Vagina (tissue), 2 donors: ENCODE data around the gene PLEKHG7.

ENCODE experiments used
- POLR2AphosphoS5 ChIP-seq, 2 donors: sonication (generic); formaldehyde crosslinking; IDR thresholded peaks; one replicate each; pipeline ENCODE4 v1.9.0; 2017; ENCODE audit warnings: antibody characterized with exemption in 2 of 2, mild to moderate bottlenecking in 2 of 2, low read depth in 1 of 2; ENCODE audit not compliant: insufficient read depth in 1 of 2
- TF ChIP-seq, protein P1 (sequence below), 3 experiments: fragments of 450-650 bp in 2 of 3; fragments of 200-600 bp in 1 of 3; sonication (generic) in 1 of 3; IDR thresholded peaks; one replicate each; pipeline ENCODE4 v1.5.1; 2017 to 2019; ENCODE audit warnings: antibody characterized with exemption in 3 of 3, mild to moderate bottlenecking in 2 of 3, moderate library complexity in 2 of 3

- TF ChIP-seq, protein P1, sequence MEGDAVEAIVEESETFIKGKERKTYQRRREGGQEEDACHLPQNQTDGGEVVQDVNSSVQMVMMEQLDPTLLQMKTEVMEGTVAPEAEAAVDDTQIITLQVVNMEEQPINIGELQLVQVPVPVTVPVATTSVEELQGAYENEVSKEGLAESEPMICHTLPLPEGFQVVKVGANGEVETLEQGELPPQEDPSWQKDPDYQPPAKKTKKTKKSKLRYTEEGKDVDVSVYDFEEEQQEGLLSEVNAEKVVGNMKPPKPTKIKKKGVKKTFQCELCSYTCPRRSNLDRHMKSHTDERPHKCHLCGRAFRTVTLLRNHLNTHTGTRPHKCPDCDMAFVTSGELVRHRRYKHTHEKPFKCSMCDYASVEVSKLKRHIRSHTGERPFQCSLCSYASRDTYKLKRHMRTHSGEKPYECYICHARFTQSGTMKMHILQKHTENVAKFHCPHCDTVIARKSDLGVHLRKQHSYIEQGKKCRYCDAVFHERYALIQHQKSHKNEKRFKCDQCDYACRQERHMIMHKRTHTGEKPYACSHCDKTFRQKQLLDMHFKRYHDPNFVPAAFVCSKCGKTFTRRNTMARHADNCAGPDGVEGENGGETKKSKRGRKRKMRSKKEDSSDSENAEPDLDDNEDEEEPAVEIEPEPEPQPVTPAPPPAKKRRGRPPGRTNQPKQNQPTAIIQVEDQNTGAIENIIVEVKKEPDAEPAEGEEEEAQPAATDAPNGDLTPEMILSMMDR (IDR thresholded peaks at IDR 0.05) = no peak
- no peak for TF ChIP-seq POLR2AphosphoS5 (IDR thresholded peaks at IDR 0.05; ENCODE audit: insufficient read depth in 1 of 2, low read depth in 1 of 2)
Observed at GRCh38 chr12:92796650-92797049, 93.9 kb downstream of the PLEKHG7 start.
